H1 (cell line): ENCODE data around the gene TFF2. TPM values are rescaled to one million over a fixed set of nuclear protein-coding genes. Genes with fewer than 3 reads are reported as not detected.

Source experiments
- JUND ChIP-seq: IDR thresholded peaks from 2 replicates; pipeline ENCODE4 v1.6.1; 2011; ENCODE audit warnings: mild to moderate bottlenecking, improper control_type of control experiment, low read length
- polyA plus RNA-seq, 7 experiments: library from polyadenylated mRNA; depleted of rRNA in 3 of 7; stranded (reverse) in 5 of 7; unstranded in 2 of 7; fragments of >200 nt in 5 of 7; fragments of 200-250 nt in 2 of 7; gene quantifications; 1 replicate in 5 of 7; 2 replicates in 1 of 7; 4 replicates in 1 of 7; pipeline versions ENCODE4 v1.2.1 to v1.2.3, GENCODE V29; 2011 to 2013; ENCODE audit warnings: missing spikeins in 2 of 7, mixed read lengths in 2 of 7
- total RNA-seq: library from RNA; stranded (reverse); fragmentation: NEBNext Ultra II Directional; extraction: Animal tissue kit (Norgen Biotek cat#: 25700); gene quantifications from 2 replicates; pipeline ENCODE4 v1.2.1, GENCODE V29; 2021

TFF2 gene
- total and polyA plus RNA-seq, 2 of the 8 experiments (the other 6 are each of a cell fraction or from before 2014, with no cell fraction given): not detected

GRCh38 chr21:42391297-42391696, 40.5 kb upstream of the TFF2 start (continued):
- TF ChIP-seq JUND: no peak
